HepG2 (cell line): ENCODE data around the gene UNC5C. TPM values are rescaled to one million over a fixed set of nuclear protein-coding genes. Genes with fewer than 3 reads are reported as not detected.

ENCODE experiments used
- ATAC-seq: fragments of 200-7000 bp; cut with Tn5 transposase; 3 replicates; pipeline ENCODE4 v1.9.1; 2020; ENCODE audit warnings: mild to moderate bottlenecking, moderate library complexity
- BruUV-seq: library from RNA; stranded (reverse); fragments of 400-500 nt; replicated peaks from 2 replicates; lab custom pipeline; 2021; lab: Mats Ljungman, UMichigan
- CTCF ChIA-PET: fragments of 300-600 bp; formaldehyde crosslinking; extraction: SDS; loops from one replicate; lab custom pipeline; 2021; ENCODE audit warnings: low total read pairs, inconsistent platforms, low intra/inter-chr PET ratio; lab: Yijun Ruan, JAX
- POLR2A ChIA-PET: fragments of 350-600 bp; sonication (Branson Sonifier 250); formaldehyde crosslinking; loops from one replicate; lab custom pipeline; 2020; ENCODE audit warnings: antibody characterized with exemption, inconsistent platforms; lab: Yijun Ruan, JAX
- DNase-seq: peaks from one replicate; pipeline ENCODE4 v3.0.0-alpha.2; 2015; ENCODE audit warnings: low spot score
- FAIRE-seq: peaks from 3 replicates; lab custom pipeline; 2011; peaks lifted over from hg19 to GRCh38; lab: Jason Lieb, UNC
- H2AFZ ChIP-seq: one replicate; pipeline ENCODE4 v1.6.1; 2011; ENCODE audit warnings: low read length, inconsistent platforms
- H3K27ac ChIP-seq: fragments of 300-600 bp; 3 replicates; pipeline ENCODE4 v1.8.0; 2011; ENCODE audit warnings: mixed run types, mild to moderate bottlenecking, mixed read lengths, low read length, inconsistent platforms; ENCODE audit not compliant: insufficient read depth; ENCODE audit errors: extremely low read length
- H3K27me3 ChIP-seq, 2 experiments: fragments of 200-600 bp in 1 of 2; 2 replicates in 1 of 2; 3 replicates in 1 of 2; pipeline versions ENCODE4 v1.6.0 to v1.8.0; 2011; ENCODE audit warnings: low read length in 2 of 2, mild to moderate bottlenecking in 2 of 2, moderate library complexity in 2 of 2, inconsistent platforms in 1 of 2; ENCODE audit not compliant: insufficient read depth in 2 of 2, control insufficient read depth in 1 of 2
- H3K36me3 ChIP-seq, 2 experiments: fragments of 200-600 bp in 1 of 2; replicated peaks in 1 of 2; 2 replicates in 1 of 2; 3 replicates in 1 of 2; pipeline versions ENCODE4 v1.5.1 to v1.8.0; 2011; ENCODE audit warnings: low read length in 2 of 2, inconsistent platforms in 1 of 2; ENCODE audit not compliant: insufficient read depth in 2 of 2, control insufficient read depth in 1 of 2
- H3K4me1 ChIP-seq: 2 replicates; pipeline ENCODE4 v1.5.1; 2012; ENCODE audit warnings: low read length, inconsistent platforms; ENCODE audit not compliant: insufficient read depth
- H3K4me2 ChIP-seq: 2 replicates; pipeline ENCODE4 v1.6.0; 2011; ENCODE audit warnings: low read depth, low read length, inconsistent platforms
- H3K4me3 ChIP-seq, 3 experiments: fragments of 200-600 bp in 1 of 3; sonication (generic), shearing (Covaris generic) in 1 of 3; replicated peaks in 1 of 3; 2 replicates each; pipeline ENCODE4 v1.5.1; 2011 to 2016; ENCODE audit warnings: low read length in 3 of 3, inconsistent platforms in 2 of 3, low read depth in 2 of 3, mild to moderate bottlenecking in 2 of 3, control low read depth in 1 of 3, mixed read lengths in 1 of 3; ENCODE audit not compliant: insufficient read depth in 1 of 3
- H3K79me2 ChIP-seq: one replicate; pipeline ENCODE4 v1.6.1; 2011; ENCODE audit warnings: low read length, inconsistent platforms; ENCODE audit not compliant: insufficient read depth
- H3K9ac ChIP-seq: 2 replicates; pipeline ENCODE4 v1.6.0; 2011; ENCODE audit warnings: mild to moderate bottlenecking, low read depth, low read length, inconsistent platforms; ENCODE audit not compliant: insufficient read depth
- H3K9me3 ChIP-seq: 2 replicates; pipeline ENCODE4 v1.5.1; 2012; ENCODE audit warnings: mild to moderate bottlenecking, low read length
- H4K20me1 ChIP-seq: 2 replicates; pipeline ENCODE4 v1.6.0; 2011; ENCODE audit warnings: inconsistent platforms, mild to moderate bottlenecking, low read length, moderate library complexity; ENCODE audit not compliant: insufficient read depth
- FOSL1 ChIP-seq: sonication (generic); formaldehyde crosslinking; IDR thresholded peaks from 2 replicates; pipeline ENCODE4 v1.9.0; 2021; ENCODE audit warnings: missing genetic modification reagents, borderline replicate concordance
- MBD4 ChIP-seq: IDR thresholded peaks from 2 replicates; pipeline ENCODE4 v1.6.1; 2012; ENCODE audit warnings: low read length, inconsistent platforms, borderline replicate concordance
- PHF5A ChIP-seq: IDR thresholded peaks from one replicate; pipeline ENCODE4 v1.6.1; 2018; ENCODE audit warnings: low read depth, missing genetic modification reagents; ENCODE audit not compliant: unreplicated experiment
- RELA ChIP-seq: sonication (generic); formaldehyde crosslinking; IDR thresholded peaks from 2 replicates; pipeline ENCODE4 v1.4.0; 2020; ENCODE audit warnings: missing genetic modification reagents
- SIN3A ChIP-seq: IDR thresholded peaks from 2 replicates; pipeline ENCODE4 v1.6.1; 2011; ENCODE audit warnings: low read depth, mild to moderate bottlenecking, control low read depth, low read length, borderline replicate concordance
- SOX13 ChIP-seq, 3 experiments: fragments of 450-650 bp in 1 of 3; sonication (generic) in 1 of 3; formaldehyde crosslinking in 1 of 3; IDR thresholded peaks in 2 of 3; conservative IDR thresholded peaks in 1 of 3; 2 replicates each; pipeline versions ENCODE4 v1.5.0 to v1.6.1; 2016 to 2020; ENCODE audit warnings: antibody characterized with exemption in 1 of 3, mild to moderate bottlenecking in 1 of 3, missing compliant biosample characterization in 1 of 3, missing genetic modification reagents in 1 of 3, moderate library complexity in 1 of 3
- SP5 ChIP-seq: IDR thresholded peaks from 2 replicates; pipeline ENCODE4 v1.6.1; 2016; ENCODE audit warnings: low read depth, borderline replicate concordance
- TAF1 ChIP-seq: sonication (generic); formaldehyde crosslinking; IDR thresholded peaks from 2 replicates; pipeline ENCODE4 v1.4.0; 2020; ENCODE audit warnings: missing genetic modification reagents
- ZNF749 ChIP-seq: sonication (generic); formaldehyde crosslinking; IDR thresholded peaks from 2 replicates; pipeline ENCODE4 v1.8.0; 2022; ENCODE audit warnings: mild to moderate bottlenecking, missing genetic modification reagents, moderate library complexity, borderline replicate concordance
- ZZZ3 ChIP-seq: sonication (generic); formaldehyde crosslinking; IDR thresholded peaks from 2 replicates; pipeline ENCODE4 v1.4.0; 2020; ENCODE audit warnings: missing genetic modification reagents, mild to moderate bottlenecking, borderline replicate concordance
- WGBS: methylation state at CpG from one replicate; pipeline ENCODE4 v1.1.6; 2017; ENCODE audit warnings: low lambda C conversion rate; 5-methylcytosine and 5-hydroxymethylcytosine counted together
- in situ Hi-C: cut with HindIII; loops from 2 replicates; pipeline ENCODE4 v1.10.0; 2017; ENCODE audit warnings: low pct_unique_long_range_greater_than_20kb; ENCODE audit not compliant: extremely low pct_ligation_motif_present
- intact Hi-C: fragments of 100-400 bp; cut with micrococcal nuclease; formaldehyde crosslinking; loops from one replicate; pipeline ENCODE4 v1.10.0; 2022; ENCODE audit not compliant: unreplicated experiment
- polyA plus RNA-seq, 8 experiments: library from polyadenylated mRNA; depleted of rRNA in 3 of 8; stranded (reverse) in 7 of 8; unstranded in 1 of 8; fragments of >200 nt; fragmentation: Illumina TruSeq in 4 of 8; extraction: Trizol in 4 of 8; gene quantifications; 2 replicates each; pipeline versions ENCODE4 v1.2.1 to v1.2.3, GENCODE V29; 2011 to 2016; ENCODE audit warnings: low read depth in 4 of 8, missing spikeins in 1 of 8, mixed read lengths in 1 of 8; ENCODE audit not compliant: insufficient read depth in 1 of 8
- total RNA-seq, 5 experiments: library from RNA; depleted of rRNA; stranded (reverse); fragments of >200 nt; fragmentation: Illumina TruSeq; extraction: Trizol; gene quantifications; 2 replicates each; pipeline ENCODE4 v1.2.3, GENCODE V29; 2016; ENCODE audit warnings: low read depth in 1 of 5
- TF ChIP-seq, protein P1 (sequence below): conservative IDR thresholded peaks from 2 replicates; pipeline ENCODE4 v1.6.1; 2018; ENCODE audit warnings: missing genetic modification reagents

UNC5C gene
- total and polyA plus RNA-seq, 2 of the 13 experiments (the other 11 are each of a cell fraction or from before 2014, with no cell fraction given), result not detected

DNA sequence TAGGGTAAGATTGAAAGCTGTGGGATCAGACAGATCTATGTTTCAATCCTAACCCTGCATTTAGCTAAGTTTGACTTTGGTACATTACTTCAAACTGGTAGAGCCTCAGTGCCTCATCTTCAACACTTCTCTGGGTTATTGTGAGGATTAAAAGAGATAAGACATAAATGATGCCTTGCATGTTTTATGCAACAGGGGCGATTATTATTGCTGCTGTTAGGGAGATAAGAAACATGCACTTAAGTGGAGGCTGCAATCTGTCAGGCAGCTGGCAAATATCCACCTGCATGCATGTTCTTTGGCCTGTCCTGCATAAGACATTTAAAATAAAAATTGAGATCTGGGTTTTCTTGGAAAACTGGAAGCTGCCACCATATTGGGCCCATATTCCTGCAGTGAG, 24.6 kb downstream of the UNC5C start:
- no peak overlapping the region for H2AFZ ChIP-seq
- 0% methylated on average over 1 of the region's 1 CpG for WGBS
- intact Hi-C loops, result no loop called here
- DNase-seq, result no peak
- H4K20me1 ChIP-seq, result no peaks in the 10 kb centered on the region
- no peaks in the 10 kb centered on the region for H3K4me1 ChIP-seq
- no peak for FAIRE-seq
- TF ChIP-seq PHF5A (CRISPR knock-in tag), result no peak
- no peak for TF ChIP-seq ZZZ3 (CRISPR knock-in tag)
- TF ChIP-seq, protein P1, sequence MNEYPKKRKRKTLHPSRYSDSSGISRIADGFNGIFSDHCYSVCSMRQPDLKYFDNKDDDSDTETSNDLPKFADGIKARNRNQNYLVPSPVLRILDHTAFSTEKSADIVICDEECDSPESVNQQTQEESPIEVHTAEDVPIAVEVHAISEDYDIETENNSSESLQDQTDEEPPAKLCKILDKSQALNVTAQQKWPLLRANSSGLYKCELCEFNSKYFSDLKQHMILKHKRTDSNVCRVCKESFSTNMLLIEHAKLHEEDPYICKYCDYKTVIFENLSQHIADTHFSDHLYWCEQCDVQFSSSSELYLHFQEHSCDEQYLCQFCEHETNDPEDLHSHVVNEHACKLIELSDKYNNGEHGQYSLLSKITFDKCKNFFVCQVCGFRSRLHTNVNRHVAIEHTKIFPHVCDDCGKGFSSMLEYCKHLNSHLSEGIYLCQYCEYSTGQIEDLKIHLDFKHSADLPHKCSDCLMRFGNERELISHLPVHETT (CRISPR knock-in tag), result no peak
- TF ChIP-seq FOSL1 (CRISPR knock-in tag), result no peak
- no peak for TF ChIP-seq MBD4
- no peak for TF ChIP-seq RELA (CRISPR knock-in tag)
- TF ChIP-seq TAF1 (CRISPR knock-in tag), result no peak
- no peak for TF ChIP-seq SP5 (CRISPR knock-in tag)
- no peak for TF ChIP-seq SOX13 (IDR thresholded peaks at IDR 0.05)
- TF ChIP-seq SOX13 (CRISPR knock-in tag; conservative IDR thresholded peaks at IDR 0.05 in 1 of 2, IDR thresholded peaks at IDR 0.05 in 1 of 2), result no peak
- no peak for TF ChIP-seq SIN3A
- no peak for TF ChIP-seq ZNF749 (CRISPR knock-in tag)
- TF ChIP-seq, all 625 proteins: peak for 0
- in situ Hi-C loops, result no loop called here
- Histone ChIP-seq H3K4me2 (no peak overlapping the region), H3K27me3 (no peaks in the 10 kb centered on the region), H3K79me2 (no peaks in the 10 kb centered on the region), H3K36me3 (no peaks in the 10 kb centered on the region), H3K9ac (no peak overlapping the region), H3K27ac (no peak overlapping the region), H3K4me3 (no peak overlapping the region), H3K9me3 (no peaks in the 10 kb centered on the region)
- CTCF ChIA-PET, result no interaction called here
- ATAC-seq, result no peak
- BruUV-seq, result no TSS peak
- POLR2A ChIA-PET, result no interaction called here
